ENCODE results near the gene BRCA2. TPM values are rescaled to one million over a fixed set of nuclear protein-coding genes. Genes with fewer than 3 reads are reported as not detected.
"Not testable (repeated sequence)": the region's sequence is repeated elsewhere in the genome, so short reads cannot be mapped to it uniquely, and the experiment has no call there.

Gene BRCA2
- total RNA-seq, 1 donor from 2014 or later, result 18.4 TPM

- intact Hi-C loops (cut with micrococcal nuclease), result loop anchor here (2.0 to 10.0 kb wide), 3 partner anchors 147 to 893 kb away; no protein-coding TSS in a partner anchor
Observed at GRCh38 chr13:32311188-32311897, 4.0 kb upstream of the BRCA2 start.

GRCh38 chr13:32314271-32315237 lies 754 bp upstream of the BRCA2 start:
- intact Hi-C loops (cut with micrococcal nuclease), result loop anchor here (1.0 to 10.0 kb wide), 16 partner anchors 34 to 1843 kb away; partner anchors contain the start of genes N4BP2L2, PDS5B and RFC3

- intact Hi-C loops (cut with micrococcal nuclease), result loop anchor here (5.0 to 10.0 kb wide), 7 partner anchors 321 to 1841 kb away; no protein-coding TSS in a partner anchor
Observed at GRCh38 chr13:32316028-32316339, 676 bp downstream of the BRCA2 start.

- intact Hi-C loops (cut with micrococcal nuclease), result loop anchor here (5.0 to 10.0 kb wide), 7 partner anchors 321 to 1841 kb away; no protein-coding TSS in a partner anchor
Observed at GRCh38 chr13:32316501-32316900, 1.2 kb downstream of the BRCA2 start.

- intact Hi-C loops (cut with micrococcal nuclease), result loop anchor here (5.0 to 10.0 kb wide), 7 partner anchors 319 to 1839 kb away; no protein-coding TSS in a partner anchor
Observed at GRCh38 chr13:32317716-32318465, 2.6 kb downstream of the BRCA2 start.

- intact Hi-C loops (cut with micrococcal nuclease), result no loop called here
Observed at GRCh38 chr13:32320528-32320927, 5.2 kb downstream of the BRCA2 start.

- intact Hi-C loops (cut with micrococcal nuclease), result no loop called here
Observed at GRCh38 chr13:32323912-32324311, 8.6 kb downstream of the BRCA2 start.

- intact Hi-C loops (cut with micrococcal nuclease), result no loop called here
Observed at GRCh38 chr13:32330441-32330840, 15.1 kb downstream of the BRCA2 start.

- intact Hi-C loops (cut with micrococcal nuclease), result no loop called here
Observed at GRCh38 chr13:32334671-32335070, 19.4 kb downstream of the BRCA2 start.

GRCh38 chr13:32340914-32341313 lies 25.6 kb downstream of the BRCA2 start:
- intact Hi-C loops (cut with micrococcal nuclease), result no loop called here

GRCh38 chr13:32347651-32348050 lies 32.3 kb downstream of the BRCA2 start:
- intact Hi-C loops (cut with micrococcal nuclease), result loop anchor here (2.0 kb wide), 1 partner anchor 33 kb away; the partner anchor contains the start of genes BRCA2 and ZAR1L

GRCh38 chr13:32350839-32351441 lies 35.6 kb downstream of the BRCA2 start:
- intact Hi-C loops (cut with micrococcal nuclease), result not testable (repeated sequence)

- intact Hi-C loops (cut with micrococcal nuclease), result no loop called here
Observed at GRCh38 chr13:32354040-32354439, 38.7 kb downstream of the BRCA2 start.

GRCh38 chr13:32355935-32356334 lies 40.6 kb downstream of the BRCA2 start:
- intact Hi-C loops (cut with micrococcal nuclease), result not testable (repeated sequence)

- intact Hi-C loops (cut with micrococcal nuclease), result no loop called here
Observed at GRCh38 chr13:32362574-32362973, 47.3 kb downstream of the BRCA2 start.

- intact Hi-C loops (cut with micrococcal nuclease), result no loop called here
Observed at GRCh38 chr13:32370805-32371204, 55.5 kb downstream of the BRCA2 start.

- intact Hi-C loops (cut with micrococcal nuclease), result no loop called here
Observed at GRCh38 chr13:32376642-32377415, 61.5 kb downstream of the BRCA2 start.

- intact Hi-C loops (cut with micrococcal nuclease), result no loop called here
Observed at GRCh38 chr13:32378012-32378411, 62.7 kb downstream of the BRCA2 start.

GRCh38 chr13:32381539-32381938 lies 66.2 kb downstream of the BRCA2 start:
- intact Hi-C loops (cut with micrococcal nuclease), result loop anchor here (1.0 to 5.0 kb wide), 6 partner anchors 45 to 271 kb away; partner anchors contain the start of gene N4BP2L2

Data from T-helper 1 cell treated with Interleukin-12 subunit alpha and Interleukin-12 subunit beta and Interleukin-4 antibody, amounts not matched to agents 30 ng/mL and 1 ng/mL, for 36 hours (primary cell).